ENCODE data around the gene STOM. TPM values are rescaled to one million over a fixed set of nuclear protein-coding genes. Genes with fewer than 3 reads are reported as not detected.
A peak's percentile ranks its signal among the peaks of the same experiment; 100 is the strongest.

Gene STOM
- total and polyA plus RNA-seq, 8 donors, result 13.9 to 65.1 (median 32.0) TPM

DNA sequence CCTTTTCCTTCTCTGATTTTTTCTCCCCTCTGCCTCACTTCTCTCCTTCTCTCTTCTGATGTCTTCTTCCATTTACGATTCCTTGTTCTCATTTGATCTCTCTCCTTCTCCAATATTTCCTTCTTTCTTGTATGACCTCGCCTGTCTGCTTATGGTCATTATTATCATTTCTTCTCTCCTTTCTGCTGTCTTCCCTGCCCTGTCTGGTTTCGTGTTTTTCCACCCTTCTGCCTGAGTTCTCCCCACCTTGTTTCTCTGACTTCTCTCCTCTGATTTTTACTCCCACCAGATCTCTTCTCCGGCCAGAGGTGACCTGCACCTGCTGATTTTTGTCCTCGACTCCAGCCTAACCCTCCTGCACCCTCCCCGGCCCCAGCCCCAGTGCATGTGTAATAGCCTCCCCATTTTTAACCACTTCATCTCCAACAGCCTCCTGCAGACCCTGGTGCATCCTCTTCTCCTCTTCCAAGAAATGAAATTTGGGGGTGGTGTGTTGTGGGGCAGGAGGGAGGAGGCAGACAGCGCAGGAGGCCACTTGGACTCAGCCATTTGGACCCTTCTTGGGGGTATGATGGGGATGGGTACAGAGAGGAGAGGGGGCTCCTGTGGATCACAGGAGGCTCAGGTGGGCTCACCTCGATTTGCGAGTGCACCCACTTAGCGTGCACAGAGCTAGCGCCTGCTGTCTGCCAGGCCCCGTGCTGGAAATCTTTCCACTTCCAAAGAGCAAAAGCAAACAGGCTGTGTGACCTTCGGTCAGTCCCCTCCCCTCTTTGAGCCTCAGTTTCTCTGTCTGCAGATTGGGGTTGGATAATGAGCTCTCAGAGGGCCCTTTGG lies 69.5 kb downstream of the STOM start:
- no peaks in the 10 kb centered on the region for H3K9me3 ChIP-seq
- peaks cover 0 to 6% (median 0%) of the 10 kb centered on the region in 3 donors for H3K4me1 ChIP-seq
- no peak for FAIRE-seq
- H3K27me3 ChIP-seq, result no peaks in the 10 kb centered on the region
- 53 to 58% methylated on average over 13 of the region's 13 CpGs for WGBS, 2 donors
- peak overlapping the region; percentile 39 to 55 (median 45) for H3K4me3 ChIP-seq
- no peaks in the 10 kb centered on the region for H3K36me3 ChIP-seq
- DNase-seq, result peak in 2 of 6 donors; percentile 31 to 33
- intact Hi-C loops (cut with DNase I), result no loop called here
- H3K27ac ChIP-seq, result peak overlapping the region in 1 of 4 donors; percentile 57
- ATAC-seq, result no peak
- TF ChIP-seq, protein P1, sequence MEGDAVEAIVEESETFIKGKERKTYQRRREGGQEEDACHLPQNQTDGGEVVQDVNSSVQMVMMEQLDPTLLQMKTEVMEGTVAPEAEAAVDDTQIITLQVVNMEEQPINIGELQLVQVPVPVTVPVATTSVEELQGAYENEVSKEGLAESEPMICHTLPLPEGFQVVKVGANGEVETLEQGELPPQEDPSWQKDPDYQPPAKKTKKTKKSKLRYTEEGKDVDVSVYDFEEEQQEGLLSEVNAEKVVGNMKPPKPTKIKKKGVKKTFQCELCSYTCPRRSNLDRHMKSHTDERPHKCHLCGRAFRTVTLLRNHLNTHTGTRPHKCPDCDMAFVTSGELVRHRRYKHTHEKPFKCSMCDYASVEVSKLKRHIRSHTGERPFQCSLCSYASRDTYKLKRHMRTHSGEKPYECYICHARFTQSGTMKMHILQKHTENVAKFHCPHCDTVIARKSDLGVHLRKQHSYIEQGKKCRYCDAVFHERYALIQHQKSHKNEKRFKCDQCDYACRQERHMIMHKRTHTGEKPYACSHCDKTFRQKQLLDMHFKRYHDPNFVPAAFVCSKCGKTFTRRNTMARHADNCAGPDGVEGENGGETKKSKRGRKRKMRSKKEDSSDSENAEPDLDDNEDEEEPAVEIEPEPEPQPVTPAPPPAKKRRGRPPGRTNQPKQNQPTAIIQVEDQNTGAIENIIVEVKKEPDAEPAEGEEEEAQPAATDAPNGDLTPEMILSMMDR (IDR thresholded peaks at IDR 0.05), result no peak

DNA sequence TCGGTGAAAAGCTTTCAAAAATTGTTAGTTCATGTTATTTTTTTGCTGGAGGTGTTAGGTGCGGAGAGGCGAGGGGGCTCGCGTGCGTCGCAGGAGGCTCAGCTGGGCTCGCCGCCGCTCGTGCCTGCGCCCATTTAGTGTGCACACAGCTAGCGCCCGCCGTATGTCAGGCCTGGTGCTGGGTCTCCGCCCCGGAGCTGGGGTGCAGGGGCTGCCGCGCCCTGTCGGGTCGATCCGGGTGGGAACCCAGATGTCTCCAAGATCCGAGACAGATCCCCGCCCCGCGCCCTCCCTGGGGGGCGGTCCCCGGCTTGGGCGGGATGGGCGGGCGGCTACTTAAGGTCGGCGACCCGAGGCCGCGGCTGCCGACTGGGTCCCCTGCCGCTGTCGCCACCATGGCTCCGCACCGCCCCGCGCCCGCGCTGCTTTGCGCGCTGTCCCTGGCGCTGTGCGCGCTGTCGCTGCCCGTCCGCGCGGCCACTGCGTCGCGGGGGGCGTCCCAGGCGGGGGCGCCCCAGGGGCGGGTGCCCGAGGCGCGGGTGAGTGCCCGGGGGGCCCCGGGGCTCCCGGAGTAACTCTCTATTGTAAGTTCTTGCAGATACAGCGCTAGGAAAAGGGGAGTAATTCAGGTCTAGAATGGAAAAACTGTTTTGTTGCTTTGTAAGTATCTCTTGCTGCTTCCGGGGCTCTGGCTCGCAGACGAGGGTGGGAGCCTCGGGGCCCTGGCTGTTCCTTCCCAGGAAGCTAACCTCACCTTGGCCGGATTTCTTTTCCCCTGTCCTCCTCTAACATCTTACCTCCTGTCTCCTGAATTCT lies 70.4 kb downstream of the STOM start:
- Histone ChIP-seq H3K9me3 (no peaks in the 10 kb centered on the region), H3K36me3 (no peaks in the 10 kb centered on the region), H3K4me3 (peak overlapping the region; percentile 39 to 55 (median 45)), H3K27ac (peak overlapping the region in 3 of 4 donors; percentile 52 to 57 (median 57)), H3K27me3 (no peaks in the 10 kb centered on the region), H3K4me1 (peaks cover 0 to 6% (median 0%) of the 10 kb centered on the region in 3 donors)
- TF ChIP-seq, protein P1 (IDR thresholded peaks at IDR 0.05), result no peak
- DNase-seq (peak in 2 of 6 donors; percentile 48 to 74), FAIRE-seq (no peak), ATAC-seq (peak; percentile 55 to 73 (median 71))
- intact Hi-C loops (cut with DNase I), result no loop called here
- WGBS, 2 donors, result 3% methylated on average over 67 to 74 of the region's 74 CpGs

DNA sequence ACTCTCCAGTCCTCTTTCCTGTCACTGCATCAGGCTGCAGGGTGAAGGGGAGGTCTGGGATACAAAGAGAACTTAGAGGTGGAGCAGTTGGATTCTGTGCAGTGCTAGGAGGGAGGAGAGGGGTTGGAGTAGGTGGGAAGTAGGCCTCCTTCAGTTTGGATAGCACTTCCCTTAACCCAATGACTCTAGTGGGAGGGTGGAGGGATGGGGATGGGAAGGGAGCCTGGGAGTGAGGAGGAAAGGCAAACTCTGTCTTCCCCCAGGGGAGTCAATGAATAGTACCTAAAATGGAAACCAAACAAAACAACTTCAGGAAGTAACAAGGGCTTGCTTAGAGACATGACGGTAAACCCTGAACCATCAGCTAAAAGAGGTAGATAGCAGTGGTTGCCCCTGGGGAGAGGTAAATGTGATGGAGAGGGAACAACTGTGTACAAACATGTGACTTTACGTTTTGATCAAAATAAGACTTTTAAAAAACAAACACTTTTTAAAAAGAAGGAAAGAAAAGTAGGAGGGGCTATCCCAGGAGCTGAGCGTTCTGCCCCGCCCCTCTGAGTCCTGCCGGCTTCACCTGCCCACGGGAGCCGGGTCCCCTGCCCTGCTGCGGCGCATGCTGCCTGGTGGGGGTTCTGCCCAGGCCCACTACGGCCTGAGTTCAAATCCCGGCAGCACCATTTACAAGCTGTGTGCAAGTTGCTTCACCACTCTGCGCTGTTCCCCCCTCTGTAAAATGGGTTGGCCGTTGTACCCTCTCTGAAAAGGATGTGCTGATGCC lies 71.2 kb downstream of the STOM start:
- Histone ChIP-seq H3K9me3 (no peaks in the 10 kb centered on the region), H3K4me3 (peak overlapping the region; percentile 39 to 55 (median 45)), H3K27me3 (no peaks in the 10 kb centered on the region), H3K27ac (peak overlapping the region in 3 of 4 donors; percentile 52 to 57 (median 57)), H3K36me3 (no peaks in the 10 kb centered on the region), H3K4me1 (peaks cover 0 to 6% (median 0%) of the 10 kb centered on the region in 3 donors)
- intact Hi-C loops (cut with DNase I), result no loop called here
- TF ChIP-seq, protein P1 (IDR thresholded peaks at IDR 0.05), result no peak
- ATAC-seq, result peak in 3 of 4 donors; percentile 37 to 65 (median 40)
- WGBS, 2 donors, result 47 to 53% methylated on average over 13 of the region's 13 CpGs
- DNase-seq, result peak in 1 of 6 donors; percentile 54
- no peak for FAIRE-seq

DNA sequence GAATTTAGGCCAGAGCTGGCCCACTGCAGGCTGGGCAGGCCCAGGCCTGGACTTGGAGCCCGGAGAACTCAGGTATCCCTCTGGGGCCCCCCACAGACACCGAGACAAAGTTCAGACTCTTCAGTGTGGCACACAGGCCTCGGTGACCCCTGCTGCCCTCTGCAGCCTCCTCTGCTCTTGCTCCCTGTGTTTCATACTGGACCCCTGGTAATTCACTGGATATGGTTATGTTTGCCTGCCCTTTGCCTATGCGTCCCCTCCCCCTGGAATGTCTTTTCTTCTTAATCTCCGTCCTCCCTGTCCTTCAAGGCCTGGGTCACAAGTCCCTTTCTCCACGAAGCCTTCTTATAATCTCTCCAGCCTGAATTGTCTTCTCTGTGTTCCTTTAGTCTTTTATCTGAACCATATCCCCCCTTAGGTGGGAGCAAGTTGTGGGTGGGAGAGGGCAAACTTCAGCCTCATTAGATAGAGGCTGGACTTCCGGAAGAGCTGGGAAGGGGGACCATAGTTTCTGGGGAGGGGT lies 72.0 kb downstream of the STOM start:
- intact Hi-C loops (cut with DNase I), result no loop called here
- no peaks in the 10 kb centered on the region for H3K9me3 ChIP-seq
- no peak overlapping the region for H3K4me3 ChIP-seq
- TF ChIP-seq, protein P1 (IDR thresholded peaks at IDR 0.05), result no peak
- 86 to 89% methylated on average over 7 of the region's 7 CpGs for WGBS, 2 donors
- H3K36me3 ChIP-seq, result no peaks in the 10 kb centered on the region
- H3K27me3 ChIP-seq, result no peaks in the 10 kb centered on the region
- H3K27ac ChIP-seq, result peak overlapping the region in 1 of 4 donors; percentile 28
- ATAC-seq (no peak), DNase-seq (no peak), FAIRE-seq (no peak)
- H3K4me1 ChIP-seq, result peaks cover 0 to 6% (median 0%) of the 10 kb centered on the region in 3 donors
